ENCODE measurements around the gene TSPAN11. TPM values are rescaled to one million over a fixed set of nuclear protein-coding genes. Genes with fewer than 3 reads are reported as not detected.

Gene TSPAN11
- total RNA-seq, 2 experiments from 2014 or later: not detected

DNA sequence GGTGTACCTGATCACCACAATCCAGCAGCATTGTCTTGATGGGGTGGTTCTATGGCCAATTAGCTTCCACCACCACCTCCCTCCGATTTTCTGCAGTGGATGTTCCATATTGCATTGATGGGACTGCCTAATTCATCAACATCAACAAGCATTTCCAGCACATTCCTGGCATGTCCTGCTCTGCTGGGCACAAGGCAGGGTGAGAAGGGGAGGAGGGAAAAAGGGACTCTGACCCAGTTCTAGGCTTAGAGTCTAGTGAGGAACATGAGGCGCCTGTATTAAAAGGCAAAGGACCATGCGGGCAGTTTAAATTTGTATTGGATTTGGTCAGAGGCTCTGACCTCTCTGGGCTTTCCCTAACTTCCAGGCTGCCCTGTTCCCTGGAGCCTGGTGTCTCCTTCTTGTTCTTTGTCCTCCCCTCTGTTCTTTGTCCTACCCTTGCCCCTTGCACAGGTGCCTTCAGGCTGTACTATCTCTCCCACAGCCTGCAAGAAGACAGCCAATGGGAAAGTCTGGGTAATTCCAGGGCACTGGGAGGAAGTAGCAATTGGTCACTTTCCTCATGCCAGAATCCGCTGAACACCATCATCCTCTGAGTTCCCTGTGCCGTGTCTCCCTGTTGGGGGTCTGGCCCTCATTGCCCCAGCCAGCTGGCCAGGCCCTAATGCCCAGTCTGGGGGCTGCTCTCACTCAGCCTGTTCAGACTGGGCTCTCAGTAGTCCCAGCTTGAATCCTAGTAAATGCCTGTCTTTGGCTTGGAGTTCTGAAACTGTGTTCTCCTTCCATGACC, 43.3 kb downstream of the TSPAN11 start:
- Mint-ChIP-seq H3K36me3 (ENCODE audit: low read depth) (no peaks in the 10 kb centered on the region), H3K27me3 (no peaks in the 10 kb centered on the region), H3K9me3 (no peaks in the 10 kb centered on the region), H3K27ac (no peak overlapping the region), H3K4me3 (no peak overlapping the region), H3K4me1 (no peaks in the 10 kb centered on the region)
- DNase-seq: no peak
- ChIA-PET POLR2A (no interaction called here), CTCF (no interaction called here)

GRCh38 chr12:30970559-30971197, 44.1 kb downstream of the TSPAN11 start:
- no peak overlapping the region for H3K4me3 Mint-ChIP-seq
- no peaks in the 10 kb centered on the region for H3K27me3 Mint-ChIP-seq
- H3K9me3 Mint-ChIP-seq: no peaks in the 10 kb centered on the region
- H3K27ac Mint-ChIP-seq: no peak overlapping the region
- no peaks in the 10 kb centered on the region for H3K36me3 Mint-ChIP-seq (ENCODE audit: low read depth)
- DNase-seq: no peak
- H3K4me1 Mint-ChIP-seq: no peaks in the 10 kb centered on the region
- ChIA-PET POLR2A (interaction anchor here (0.7 kb wide), 1 partner anchor 246 kb away, joined by 3 read pairs; no protein-coding TSS in a partner anchor), CTCF (no interaction called here)

GRCh38 chr12:30972035-30972434, 45.5 kb downstream of the TSPAN11 start:
- no peaks in the 10 kb centered on the region for H3K36me3 Mint-ChIP-seq (ENCODE audit: low read depth)
- no peaks in the 10 kb centered on the region for H3K9me3 Mint-ChIP-seq
- no peak overlapping the region for H3K27ac Mint-ChIP-seq
- DNase-seq: no peak
- H3K4me1 Mint-ChIP-seq: no peaks in the 10 kb centered on the region
- H3K4me3 Mint-ChIP-seq: no peak overlapping the region
- H3K27me3 Mint-ChIP-seq: no peaks in the 10 kb centered on the region
- POLR2A ChIA-PET: no interaction called here
- CTCF ChIA-PET: no interaction called here

- Mint-ChIP-seq H3K27ac (no peak overlapping the region), H3K9me3 (no peaks in the 10 kb centered on the region), H3K4me3 (no peak overlapping the region), H3K27me3 (no peaks in the 10 kb centered on the region), H3K36me3 (ENCODE audit: low read depth) (no peaks in the 10 kb centered on the region), H3K4me1 (no peaks in the 10 kb centered on the region)
- CTCF ChIA-PET: no interaction called here
- POLR2A ChIA-PET: no interaction called here
- DNase-seq: no peak
Observed at GRCh38 chr12:30973175-30973574, 46.6 kb downstream of the TSPAN11 start.

DNA sequence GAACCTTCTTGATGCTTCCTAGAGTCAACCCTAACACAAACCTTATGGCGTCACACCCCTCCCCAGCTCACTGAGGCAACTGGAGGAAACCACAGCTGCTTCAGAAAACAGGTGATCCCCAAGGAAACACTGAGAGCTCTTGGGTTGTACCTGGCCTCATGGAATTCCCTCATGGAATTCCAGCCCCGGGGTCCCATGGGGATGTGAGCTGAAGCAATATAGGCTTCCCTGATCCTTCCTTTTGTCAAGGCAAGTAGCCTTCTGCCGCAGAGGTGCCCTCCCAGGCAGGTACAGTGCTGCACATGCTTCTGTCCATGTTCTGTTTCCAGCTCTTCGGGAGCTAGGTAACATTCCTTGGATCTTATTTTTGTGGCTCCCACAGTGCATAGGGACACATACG, 47.3 kb downstream of the TSPAN11 start:
- ChIA-PET CTCF (no interaction called here), POLR2A (no interaction called here)
- no peak overlapping the region for H3K27ac Mint-ChIP-seq
- no peak overlapping the region for H3K4me3 Mint-ChIP-seq
- no peaks in the 10 kb centered on the region for H3K4me1 Mint-ChIP-seq
- H3K9me3 Mint-ChIP-seq: no peaks in the 10 kb centered on the region
- no peaks in the 10 kb centered on the region for H3K36me3 Mint-ChIP-seq (ENCODE audit: low read depth)
- H3K27me3 Mint-ChIP-seq: no peaks in the 10 kb centered on the region
- DNase-seq: no peak

DNA sequence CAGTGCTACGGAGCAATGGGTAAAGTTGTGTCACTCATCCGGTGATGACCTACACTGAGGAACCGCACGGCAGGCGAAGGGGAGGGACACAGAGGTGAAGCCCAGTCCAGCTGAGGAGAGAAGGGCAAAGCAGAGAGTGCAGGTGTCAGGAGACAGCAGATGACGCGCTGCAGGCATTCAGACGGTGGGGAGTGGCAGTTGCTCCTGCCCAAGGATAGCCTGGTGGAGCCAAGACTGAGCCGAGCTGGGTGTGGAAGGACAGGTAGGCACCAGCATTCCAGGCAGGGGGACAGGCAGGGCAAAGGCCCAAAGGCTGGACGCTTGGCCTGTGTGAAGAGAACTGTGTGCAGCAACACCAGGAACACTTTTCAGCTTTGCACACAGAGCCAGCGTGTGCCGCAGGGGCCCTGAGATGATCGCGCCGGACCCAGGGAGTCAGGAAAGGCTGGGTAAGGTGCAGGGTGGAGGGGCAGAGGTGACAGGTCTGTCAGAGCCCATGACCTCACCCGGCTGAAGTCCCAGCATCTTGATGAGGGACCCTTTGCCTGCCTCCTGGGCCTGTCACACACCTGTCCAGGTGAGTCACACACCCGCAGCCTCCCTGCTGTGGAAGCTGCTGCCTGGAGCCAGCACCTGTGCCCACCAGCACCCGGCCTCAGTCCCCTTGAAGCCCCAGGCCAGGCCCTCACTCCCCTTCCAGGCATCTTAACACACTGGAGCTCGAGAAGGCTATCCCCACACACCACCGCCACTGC, 48.4 kb downstream of the TSPAN11 start:
- Mint-ChIP-seq H3K27me3 (no peaks in the 10 kb centered on the region), H3K36me3 (ENCODE audit: low read depth) (no peaks in the 10 kb centered on the region), H3K27ac (no peak overlapping the region), H3K4me3 (no peak overlapping the region), H3K4me1 (no peaks in the 10 kb centered on the region), H3K9me3 (no peaks in the 10 kb centered on the region)
- no peak for DNase-seq
- POLR2A ChIA-PET: no interaction called here
- CTCF ChIA-PET: interaction anchor here (0.5 to 0.9 kb wide), 2 partner anchors 14 to 101 kb away, joined by 4 to 5 read pairs; no protein-coding TSS in a partner anchor

DNA sequence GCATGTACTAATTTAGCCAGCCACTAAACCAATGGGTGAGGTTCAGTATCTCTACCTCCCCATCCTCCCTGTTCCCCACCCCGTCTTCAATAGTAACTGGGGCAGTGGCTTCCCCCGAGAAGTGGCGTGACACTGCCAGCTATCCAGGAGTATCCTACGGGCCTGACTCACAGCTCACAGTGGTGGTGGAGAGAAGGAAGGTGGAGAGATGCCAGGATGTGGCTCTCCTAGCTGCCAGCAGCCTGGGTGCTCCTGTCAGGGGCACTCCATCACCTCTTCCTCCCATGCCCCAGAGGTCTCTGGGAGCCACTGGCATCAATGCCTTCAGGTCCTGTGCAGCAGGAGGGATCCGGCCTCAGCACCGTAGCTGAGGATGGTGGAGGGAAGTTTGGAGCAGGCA, 49.0 kb downstream of the TSPAN11 start:
- Mint-ChIP-seq H3K36me3 (ENCODE audit: low read depth) (no peaks in the 10 kb centered on the region), H3K4me1 (no peaks in the 10 kb centered on the region), H3K9me3 (no peaks in the 10 kb centered on the region), H3K27ac (no peak overlapping the region), H3K4me3 (no peak overlapping the region), H3K27me3 (no peaks in the 10 kb centered on the region)
- POLR2A ChIA-PET: no interaction called here
- DNase-seq: no peak
- CTCF ChIA-PET: interaction anchor here (0.6 to 0.9 kb wide), 2 partner anchors 101 to 1386 kb away, joined by 3 to 5 read pairs; no protein-coding TSS in a partner anchor

DNA sequence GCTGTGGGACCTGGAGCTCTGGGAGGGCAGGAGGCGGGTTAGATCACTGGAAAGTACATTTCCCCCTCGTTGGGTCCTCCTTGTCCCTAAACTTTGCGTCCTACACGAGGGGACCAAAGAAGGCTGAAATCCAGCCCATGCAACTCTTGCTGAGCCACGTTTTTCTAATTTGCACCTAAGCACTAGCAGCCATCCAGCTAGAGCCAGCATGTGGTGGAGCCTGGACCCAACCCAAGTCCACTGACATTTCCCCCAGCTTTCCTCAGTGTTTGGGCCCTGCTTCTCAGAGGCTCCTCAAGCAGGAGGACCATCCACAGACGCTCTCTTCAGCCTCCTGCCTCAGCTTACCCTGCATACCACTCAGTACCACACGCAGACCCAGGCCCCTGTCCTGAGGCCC, 49.7 kb downstream of the TSPAN11 start:
- Mint-ChIP-seq H3K27ac (no peak overlapping the region), H3K27me3 (no peaks in the 10 kb centered on the region), H3K4me3 (no peak overlapping the region), H3K9me3 (no peaks in the 10 kb centered on the region), H3K36me3 (ENCODE audit: low read depth) (no peaks in the 10 kb centered on the region), H3K4me1 (no peaks in the 10 kb centered on the region)
- DNase-seq: no peak
- POLR2A ChIA-PET: no interaction called here
- CTCF ChIA-PET: interaction anchor here (0.6 to 0.9 kb wide), 2 partner anchors 102 to 1386 kb away, joined by 3 to 5 read pairs; no protein-coding TSS in a partner anchor

DNA sequence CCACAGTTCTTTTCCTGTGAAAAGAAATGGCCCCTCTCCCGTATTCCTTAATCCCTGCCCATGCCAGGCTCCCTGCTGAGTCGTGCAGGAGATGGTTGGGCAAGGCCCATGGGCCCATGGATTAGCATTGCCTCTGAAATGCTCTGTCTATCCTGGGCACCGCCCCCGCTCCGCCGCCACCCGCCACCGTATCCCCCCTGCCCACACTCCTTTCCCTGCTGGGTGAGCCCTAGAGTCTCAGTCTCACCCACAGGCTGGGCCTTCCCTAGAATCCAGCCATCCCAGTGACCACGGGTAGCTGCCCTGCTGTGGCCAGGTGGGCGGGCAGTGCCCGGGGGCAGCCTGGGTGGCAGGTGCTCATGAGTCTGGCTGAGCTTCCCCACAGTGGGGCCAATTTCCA, 50.6 kb downstream of the TSPAN11 start:
- Mint-ChIP-seq H3K36me3 (ENCODE audit: low read depth) (no peaks in the 10 kb centered on the region), H3K4me1 (no peaks in the 10 kb centered on the region)
- CTCF ChIA-PET: no interaction called here

DNA sequence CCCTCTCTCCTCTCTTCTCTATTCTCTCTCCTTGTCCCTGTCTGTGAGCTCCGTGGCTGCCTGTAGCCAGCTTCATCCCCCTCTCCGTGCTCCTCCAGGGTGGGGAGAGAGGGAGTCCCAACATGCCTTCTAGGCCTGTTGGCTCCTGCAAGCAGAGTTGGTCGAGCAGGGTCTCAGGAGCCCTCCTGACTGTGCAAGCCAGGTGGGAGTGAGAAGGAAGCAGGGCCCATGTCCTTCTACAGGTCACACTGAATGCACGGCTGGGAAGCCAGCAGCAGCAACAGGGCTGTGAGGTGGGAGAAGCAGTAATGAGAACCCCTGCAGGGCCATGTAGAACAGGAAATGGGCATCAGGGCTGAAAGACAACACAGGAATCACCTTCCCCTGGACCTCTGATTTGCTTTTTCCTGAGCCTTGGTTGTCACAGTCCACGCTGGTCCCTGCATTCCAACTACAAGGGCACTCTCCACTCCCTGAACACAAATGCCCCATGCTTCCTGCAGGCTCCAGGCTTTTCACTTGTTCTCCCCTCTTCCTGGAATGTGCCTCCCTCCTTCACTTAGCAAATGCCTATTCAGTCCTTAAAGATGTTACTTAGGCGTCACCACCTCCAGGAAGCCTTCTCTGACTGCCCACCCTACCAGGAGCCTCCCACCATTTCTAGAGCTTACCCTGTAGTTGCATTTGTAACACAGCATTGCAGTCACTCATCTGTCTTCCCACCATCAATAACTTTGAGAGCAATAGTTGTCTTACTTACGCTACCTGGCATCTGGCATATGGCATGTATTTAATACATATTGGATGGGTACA, 51.2 kb downstream of the TSPAN11 start:
- no peaks in the 10 kb centered on the region for H3K4me1 Mint-ChIP-seq
- no peak overlapping the region for H3K4me3 Mint-ChIP-seq
- no peaks in the 10 kb centered on the region for H3K36me3 Mint-ChIP-seq (ENCODE audit: low read depth)
- POLR2A ChIA-PET: no interaction called here
- no peaks in the 10 kb centered on the region for H3K9me3 Mint-ChIP-seq
- no peaks in the 10 kb centered on the region for H3K27me3 Mint-ChIP-seq
- no peak overlapping the region for H3K27ac Mint-ChIP-seq
- CTCF ChIA-PET: no interaction called here
- no peak for DNase-seq

More for the DNA sequence above, 50.6 kb downstream of the TSPAN11 start:
- no peak overlapping the region for H3K27ac Mint-ChIP-seq
- H3K27me3 Mint-ChIP-seq: no peaks in the 10 kb centered on the region
- H3K9me3 Mint-ChIP-seq: no peaks in the 10 kb centered on the region
- H3K4me3 Mint-ChIP-seq: no peak overlapping the region
- POLR2A ChIA-PET: no interaction called here
- DNase-seq: no peak

- Mint-ChIP-seq H3K9me3 (no peaks in the 10 kb centered on the region), H3K27ac (no peak overlapping the region)
- CTCF ChIA-PET: no interaction called here
Observed at GRCh38 chr12:30978639-30979038, 52.1 kb downstream of the TSPAN11 start.

GRCh38 chr12:30979371-30980259, 53.1 kb downstream of the TSPAN11 start:
- H3K4me3 Mint-ChIP-seq: no peak overlapping the region
- POLR2A ChIA-PET: no interaction called here
- no peaks in the 10 kb centered on the region for H3K9me3 Mint-ChIP-seq
- no peaks in the 10 kb centered on the region for H3K4me1 Mint-ChIP-seq
- no peaks in the 10 kb centered on the region for H3K36me3 Mint-ChIP-seq (ENCODE audit: low read depth)
- H3K27me3 Mint-ChIP-seq: no peaks in the 10 kb centered on the region
- CTCF ChIA-PET: no interaction called here
- no peak for DNase-seq
- H3K27ac Mint-ChIP-seq: no peak overlapping the region

More at GRCh38 chr12:30978639-30979038, 52.1 kb downstream of the TSPAN11 start:
- Mint-ChIP-seq H3K4me3 (no peak overlapping the region), H3K27me3 (no peaks in the 10 kb centered on the region), H3K36me3 (ENCODE audit: low read depth) (no peaks in the 10 kb centered on the region), H3K4me1 (no peaks in the 10 kb centered on the region)
- POLR2A ChIA-PET: no interaction called here
- DNase-seq: no peak

Data from activated CD4-positive, alpha-beta T cell treated with anti-CD3 and anti-CD28 coated beads, Interleukin-2, amount 10 ng/mL, durations not matched to agents 7 days and 5 days (primary cell).